GM19193 (cell line): ENCODE data around the gene TRIO.

Experiments
- POLR2A ChIP-seq: IDR thresholded peaks from 4 replicates; pipeline ENCODE4 v1.6.1; 2011; ENCODE audit not compliant: insufficient read depth, insufficient read length; ENCODE audit errors: extremely low read depth

TRIO gene

GRCh38 chr5:14313986-14314690, 171.0 kb downstream of the TRIO start:
- no peak for TF ChIP-seq POLR2A

GRCh38 chr5:14316471-14316870, 173.3 kb downstream of the TRIO start:
- no peak for TF ChIP-seq POLR2A

GRCh38 chr5:14319102-14319501, 176.0 kb downstream of the TRIO start:
- TF ChIP-seq POLR2A, result no peak

- TF ChIP-seq POLR2A, result no peak
Observed at GRCh38 chr5:14321936-14322335, 178.8 kb downstream of the TRIO start.

GRCh38 chr5:14322437-14323187, 179.5 kb downstream of the TRIO start:
- TF ChIP-seq POLR2A, result no peak

GRCh38 chr5:14323466-14323865, 180.3 kb downstream of the TRIO start:
- no peak for TF ChIP-seq POLR2A

GRCh38 chr5:14325369-14325768, 182.2 kb downstream of the TRIO start:
- no peak for TF ChIP-seq POLR2A

- TF ChIP-seq POLR2A, result no peak
Observed at GRCh38 chr5:14326035-14326903, 183.1 kb downstream of the TRIO start.

- no peak for TF ChIP-seq POLR2A
Observed at GRCh38 chr5:14327624-14328023, 184.5 kb downstream of the TRIO start.

GRCh38 chr5:14328144-14328543, 185.0 kb downstream of the TRIO start:
- no peak for TF ChIP-seq POLR2A

- TF ChIP-seq POLR2A, result no peak
Observed at GRCh38 chr5:14330291-14330690, 187.1 kb downstream of the TRIO start.

- TF ChIP-seq POLR2A, result no peak
Observed at GRCh38 chr5:14330729-14331385, 187.7 kb downstream of the TRIO start.

GRCh38 chr5:14331386-14331781, 188.2 kb downstream of the TRIO start:
- no peak for TF ChIP-seq POLR2A

GRCh38 chr5:14332038-14332631, 189.0 kb downstream of the TRIO start:
- no peak for TF ChIP-seq POLR2A
